H9 (cell line): Measurements from ENCODE around the gene ST6GAL2. TPM values are rescaled to one million over a fixed set of nuclear protein-coding genes. Genes with fewer than 3 reads are reported as not detected.

Experiments
- DNase-seq: peaks from one replicate; pipeline ENCODE4 v3.0.0-alpha.2; 2017
- H2AFZ ChIP-seq: one replicate; pipeline ENCODE4 v1.6.1; 2013; ENCODE audit warnings: mild to moderate bottlenecking, low read length, control low read depth, moderate library complexity
- H2AK5ac ChIP-seq: 2 replicates; pipeline ENCODE4 v1.6.1; 2013; ENCODE audit warnings: low read length, control low read depth, mixed read lengths; ENCODE audit not compliant: insufficient read length
- H2BK120ac ChIP-seq: one replicate; pipeline ENCODE4 v1.6.1; 2013; ENCODE audit warnings: low read depth, mild to moderate bottlenecking, low read length, control low read depth, inconsistent platforms; ENCODE audit not compliant: poor library complexity, severe bottlenecking
- H2BK12ac ChIP-seq: 2 replicates; pipeline ENCODE4 v1.6.1; 2013; ENCODE audit warnings: low read length, control low read depth, mixed read lengths, low read depth; ENCODE audit not compliant: insufficient read length
- H2BK15ac ChIP-seq: 2 replicates; pipeline ENCODE4 v1.6.1; 2013; ENCODE audit warnings: low read depth, low read length, control low read depth
- H2BK20ac ChIP-seq: one replicate; pipeline ENCODE4 v1.6.1; 2013; ENCODE audit warnings: low read depth, mild to moderate bottlenecking, low read length, control low read depth, inconsistent platforms; ENCODE audit not compliant: poor library complexity, severe bottlenecking
- H2BK5ac ChIP-seq: 2 replicates; pipeline ENCODE4 v1.6.1; 2013; ENCODE audit warnings: low read length, control low read depth, mixed read lengths; ENCODE audit not compliant: insufficient read length
- H3K14ac ChIP-seq: 2 replicates; pipeline ENCODE4 v1.6.1; 2013; ENCODE audit warnings: low read length, control low read depth; ENCODE audit not compliant: insufficient read depth
- H3K18ac ChIP-seq: 2 replicates; pipeline ENCODE4 v1.6.1; 2013; ENCODE audit warnings: low read depth, mild to moderate bottlenecking, mixed read lengths, low read length, control low read depth; ENCODE audit not compliant: insufficient read length
- H3K23ac ChIP-seq: 2 replicates; pipeline ENCODE4 v1.6.1; 2013; ENCODE audit warnings: low read length, control low read depth, mixed read lengths, low read depth; ENCODE audit not compliant: insufficient read length
- H3K23me2 ChIP-seq: 2 replicates; pipeline ENCODE4 v1.6.1; 2013; ENCODE audit warnings: low read depth, mild to moderate bottlenecking, mixed read lengths, low read length, control low read depth; ENCODE audit not compliant: insufficient read length, poor library complexity, severe bottlenecking
- H3K27ac ChIP-seq: 2 replicates; pipeline ENCODE4 v1.5.1; 2013; ENCODE audit warnings: low read length, control low read depth, mixed read lengths, low read depth; ENCODE audit not compliant: insufficient read length
- H3K27me3 ChIP-seq: 2 replicates; pipeline ENCODE4 v1.6.1; 2013; ENCODE audit warnings: low read length, control low read depth, inconsistent platforms; ENCODE audit not compliant: insufficient read depth
- H3K4ac ChIP-seq: 2 replicates; pipeline ENCODE4 v1.6.1; 2013; ENCODE audit warnings: low read depth, mild to moderate bottlenecking, control low read depth, inconsistent platforms, low read length, moderate library complexity
- H3K4me1 ChIP-seq: 2 replicates; pipeline ENCODE4 v1.6.1; 2013; ENCODE audit warnings: low read length, control low read depth, inconsistent platforms; ENCODE audit not compliant: insufficient read depth
- H3K4me2 ChIP-seq: 2 replicates; pipeline ENCODE4 v1.6.1; 2013; ENCODE audit warnings: low read length, control low read depth, mixed read lengths; ENCODE audit not compliant: insufficient read length, insufficient read depth
- H3K56ac ChIP-seq: 2 replicates; pipeline ENCODE4 v1.6.1; 2013; ENCODE audit warnings: low read depth, mild to moderate bottlenecking, mixed read lengths, low read length, control low read depth; ENCODE audit not compliant: insufficient read length
- H3K79me1 ChIP-seq: 2 replicates; pipeline ENCODE4 v1.6.1; 2013; ENCODE audit warnings: low read depth, mild to moderate bottlenecking, moderate library complexity, low read length, control low read depth, inconsistent platforms; ENCODE audit not compliant: insufficient read depth, poor library complexity, severe bottlenecking
- H3K79me2 ChIP-seq: 2 replicates; pipeline ENCODE4 v1.6.1; 2013; ENCODE audit warnings: low read length, control low read depth, inconsistent platforms; ENCODE audit not compliant: insufficient read depth
- H3K9ac ChIP-seq: 2 replicates; pipeline ENCODE4 v1.6.1; 2013; ENCODE audit warnings: low read length, control low read depth, mixed read lengths; ENCODE audit not compliant: insufficient read length; ENCODE audit errors: extremely low read depth
- H3K9me3 ChIP-seq: one replicate; pipeline ENCODE4 v1.6.1; 2013; ENCODE audit warnings: low read depth, low read length, inconsistent platforms; ENCODE audit not compliant: control insufficient read depth
- H3T11ph ChIP-seq: one replicate; pipeline ENCODE4 v1.6.1; 2013; ENCODE audit warnings: mild to moderate bottlenecking, low read length, control low read depth, inconsistent platforms
- H4K20me1 ChIP-seq: one replicate; pipeline ENCODE4 v1.6.1; 2013; ENCODE audit not compliant: control insufficient read depth, insufficient read length, insufficient read depth
- H4K5ac ChIP-seq: 2 replicates; pipeline ENCODE4 v1.6.1; 2013; ENCODE audit warnings: low read depth, mild to moderate bottlenecking, mixed read lengths, low read length, control low read depth; ENCODE audit not compliant: insufficient read length
- H4K8ac ChIP-seq: replicated peaks from 2 replicates; pipeline ENCODE4 v1.6.1; 2013; ENCODE audit warnings: low read length, control low read depth, mixed read lengths, low read depth; ENCODE audit not compliant: insufficient read length
- H4K91ac ChIP-seq: 2 replicates; pipeline ENCODE4 v1.6.1; 2013; ENCODE audit warnings: low read depth, mild to moderate bottlenecking, moderate library complexity, mixed read lengths, low read length, control low read depth; ENCODE audit not compliant: insufficient read length
- H3K27ac Mint-ChIP-seq, 3 experiments: 2 replicates in 2 of 3; 3 replicates in 1 of 3; pipeline ENCODE4 v1.8.0; 2020 to 2021; ENCODE audit warnings: mixed read lengths in 3 of 3, mild to moderate bottlenecking in 1 of 3, moderate library complexity in 1 of 3
- H3K27me3 Mint-ChIP-seq: 2 replicates; pipeline ENCODE4 v1.8.0; 2021; ENCODE audit warnings: low read depth, mild to moderate bottlenecking, moderate library complexity, mixed read lengths
- H3K36me3 Mint-ChIP-seq, 3 experiments: 2 replicates in 2 of 3; 3 replicates in 1 of 3; pipeline ENCODE4 v1.8.0; 2020 to 2021; ENCODE audit warnings: low read depth in 3 of 3, mixed read lengths in 3 of 3; ENCODE audit not compliant: insufficient read depth in 1 of 3
- H3K4me1 Mint-ChIP-seq, 2 experiments: 2 replicates each; pipeline ENCODE4 v1.8.0; 2020; ENCODE audit warnings: mixed read lengths in 2 of 2
- H3K4me3 Mint-ChIP-seq, 2 experiments: 2 replicates in 1 of 2; 3 replicates in 1 of 2; pipeline ENCODE4 v1.8.0; 2020 to 2021; ENCODE audit warnings: mild to moderate bottlenecking in 2 of 2, mixed read lengths in 2 of 2, moderate library complexity in 1 of 2
- H3K9me3 Mint-ChIP-seq, 2 experiments: 2 replicates in 1 of 2; 3 replicates in 1 of 2; pipeline ENCODE4 v1.8.0; 2020; ENCODE audit warnings: mild to moderate bottlenecking in 2 of 2, mixed read lengths in 2 of 2, moderate library complexity in 1 of 2
- CTCF ChIP-seq: fragments of 200-600 bp; sonication (generic); conservative IDR thresholded peaks from 3 replicates; pipeline ENCODE4 v1.8.0; 2021; ENCODE audit warnings: antibody characterized with exemption, mild to moderate bottlenecking
- WGBS: extraction: QIAGEN DNeasy Blood & Tissue Kit; methylation state at CpG from one replicate; pipeline ENCODE4 v1.1.7; 2013; ENCODE audit warnings: missing lambda C conversion rate, low lambda C conversion rate, mixed read lengths; ENCODE audit not compliant: insufficient read length; ENCODE audit errors: extremely low coverage; 5-methylcytosine and 5-hydroxymethylcytosine counted together
- total RNA-seq: library from RNA; stranded (reverse); gene quantifications from 2 replicates; pipeline ENCODE4 v1.2.1, GENCODE V29; 2021

ST6GAL2 gene
- total RNA-seq, 1 experiment from 2014 or later: 7.6 TPM

GRCh38 chr2:106759966-106760365, 126.0 kb downstream of the ST6GAL2 start:
- no peak overlapping the region for H3K4me2 ChIP-seq
- no peak for DNase-seq
- no peak overlapping the region for H2AFZ ChIP-seq
- H2BK12ac ChIP-seq: no peak overlapping the region
- H2AK5ac ChIP-seq: no peak overlapping the region
- Mint-ChIP-seq H3K4me3 (no peak overlapping the region), H3K27ac (peak overlapping the region in 1 of 3 experiments; percentile 59; a peak in 4 of 7 replicates), H3K27me3 (no peaks in the 10 kb centered on the region; the same call in 1 of the 2 replicates), H3K36me3 (peaks cover 0 to 2% (median 0%) of the 10 kb centered on the region in 3 experiments; a peak in 1 of 7 replicates), H3K4me1 (peaks cover 46 to 47% of the 10 kb centered on the region in 2 experiments), H3K9me3 (peaks cover 0 to 15% of the 10 kb centered on the region in 2 experiments; a peak in 2 of 5 replicates)
- no peaks in the 10 kb centered on the region for H3K23me2 ChIP-seq
- H4K20me1 ChIP-seq: no peaks in the 10 kb centered on the region
- H3K27ac ChIP-seq: no peak overlapping the region
- H3K9ac ChIP-seq: no peak overlapping the region
- H3K4me1 ChIP-seq: peaks cover 6% of the 10 kb centered on the region; the same call in 1 of the 2 replicates
- H3K23ac ChIP-seq: no peak overlapping the region
- no CpG with 5 or more reads among the region's 2 CpGs for WGBS
- no peak overlapping the region for H2BK20ac ChIP-seq
- H3K79me2 ChIP-seq: no peaks in the 10 kb centered on the region
- no peak for TF ChIP-seq CTCF
- H3T11ph ChIP-seq: no peak overlapping the region
- H3K9me3 ChIP-seq: no peaks in the 10 kb centered on the region
- H4K8ac ChIP-seq: no peak overlapping the region
- no peak overlapping the region for H2BK5ac ChIP-seq
- no peak overlapping the region for H3K18ac ChIP-seq
- H3K4ac ChIP-seq: no peak overlapping the region
- H2BK120ac ChIP-seq: no peak overlapping the region
- H3K56ac ChIP-seq: no peak overlapping the region
- no peak overlapping the region for H2BK15ac ChIP-seq
- no peaks in the 10 kb centered on the region for H3K27me3 ChIP-seq
- H4K5ac ChIP-seq: no peak overlapping the region
- no peak overlapping the region for H4K91ac ChIP-seq
- no peak overlapping the region for H3K14ac ChIP-seq
- H3K79me1 ChIP-seq: no peaks in the 10 kb centered on the region
